ENCODE measurements around the gene MAP3K8.
A peak's percentile ranks its signal among the peaks of the same experiment; 100 is the strongest.

MAP3K8 gene

GRCh38 chr10:30500534-30500933 lies 66.5 kb downstream of the MAP3K8 start:
- H3K4me3 ChIP-seq (ENCODE audit: low read depth, low read length): no peak overlapping the region
- no peak for TF ChIP-seq CTCF (IDR thresholded peaks at IDR 0.05; ENCODE audit: borderline replicate concordance, insufficient read depth, low read depth, low read length)

- TF ChIP-seq CTCF (IDR thresholded peaks at IDR 0.05; ENCODE audit: borderline replicate concordance, insufficient read depth, low read depth, low read length): no peak
- H3K4me3 ChIP-seq (ENCODE audit: low read depth, low read length): no peak overlapping the region
Observed at GRCh38 chr10:30500963-30501504, 67.0 kb downstream of the MAP3K8 start.

GRCh38 chr10:30502266-30503060 lies 68.5 kb downstream of the MAP3K8 start:
- H3K4me3 ChIP-seq (ENCODE audit: low read depth, low read length): peak overlapping the region; percentile 35
- no peak for TF ChIP-seq CTCF (IDR thresholded peaks at IDR 0.05; ENCODE audit: borderline replicate concordance, insufficient read depth, low read depth, low read length)

GRCh38 chr10:30503700-30504266 lies 69.8 kb downstream of the MAP3K8 start:
- TF ChIP-seq CTCF (IDR thresholded peaks at IDR 0.05; ENCODE audit: borderline replicate concordance, insufficient read depth, low read depth, low read length): no peak
- H3K4me3 ChIP-seq (ENCODE audit: low read depth, low read length): no peak overlapping the region

GRCh38 chr10:30505543-30506298 lies 71.7 kb downstream of the MAP3K8 start:
- no peak overlapping the region for H3K4me3 ChIP-seq (ENCODE audit: low read depth, low read length)
- no peak for TF ChIP-seq CTCF (IDR thresholded peaks at IDR 0.05; ENCODE audit: borderline replicate concordance, insufficient read depth, low read depth, low read length)

- no peak overlapping the region for H3K4me3 ChIP-seq (ENCODE audit: low read depth, low read length)
- TF ChIP-seq CTCF (IDR thresholded peaks at IDR 0.05; ENCODE audit: borderline replicate concordance, insufficient read depth, low read depth, low read length): no peak
Observed at GRCh38 chr10:30509508-30509907, 75.5 kb downstream of the MAP3K8 start.

Measured in GM12875 (cell line).